GM12872 (cell line): ENCODE data around the gene INTS14.

Experiments
- CTCF ChIP-seq: IDR thresholded peaks from 3 replicates; pipeline ENCODE4 v1.5.1; 2011; ENCODE audit warnings: low read depth, mild to moderate bottlenecking, low read length, moderate library complexity; ENCODE audit not compliant: insufficient read depth

INTS14 gene

GRCh38 chr15:65619626-65620290 lies 8.8 kb upstream of the INTS14 start:
- no peak for TF ChIP-seq CTCF

DNA sequence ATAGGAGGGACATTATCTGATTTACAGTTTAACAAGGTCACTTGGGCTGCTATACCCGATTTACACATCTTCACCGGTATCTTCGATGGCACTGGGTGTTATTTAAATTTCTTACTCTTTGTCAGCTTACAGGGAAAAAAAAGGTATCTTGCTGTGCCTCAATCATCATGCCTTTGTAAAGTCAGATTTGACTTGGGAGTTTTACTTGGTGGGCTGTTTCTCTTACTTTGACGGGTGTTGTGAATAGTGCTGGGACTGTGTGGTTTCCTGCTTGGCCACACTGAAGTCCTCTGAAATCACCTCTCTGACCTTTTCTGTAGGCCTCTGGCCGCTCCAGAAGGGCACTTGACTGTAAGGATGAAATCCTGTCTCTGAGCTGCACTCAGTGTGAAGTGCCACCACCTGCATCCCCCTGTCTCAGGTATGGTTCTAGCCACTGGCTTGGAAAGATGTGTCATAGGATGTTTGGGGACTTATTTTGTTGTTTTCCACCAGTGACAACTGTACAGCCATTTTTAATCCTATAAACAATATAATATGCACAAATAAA lies 7.7 kb upstream of the INTS14 start:
- no peak for TF ChIP-seq CTCF

DNA sequence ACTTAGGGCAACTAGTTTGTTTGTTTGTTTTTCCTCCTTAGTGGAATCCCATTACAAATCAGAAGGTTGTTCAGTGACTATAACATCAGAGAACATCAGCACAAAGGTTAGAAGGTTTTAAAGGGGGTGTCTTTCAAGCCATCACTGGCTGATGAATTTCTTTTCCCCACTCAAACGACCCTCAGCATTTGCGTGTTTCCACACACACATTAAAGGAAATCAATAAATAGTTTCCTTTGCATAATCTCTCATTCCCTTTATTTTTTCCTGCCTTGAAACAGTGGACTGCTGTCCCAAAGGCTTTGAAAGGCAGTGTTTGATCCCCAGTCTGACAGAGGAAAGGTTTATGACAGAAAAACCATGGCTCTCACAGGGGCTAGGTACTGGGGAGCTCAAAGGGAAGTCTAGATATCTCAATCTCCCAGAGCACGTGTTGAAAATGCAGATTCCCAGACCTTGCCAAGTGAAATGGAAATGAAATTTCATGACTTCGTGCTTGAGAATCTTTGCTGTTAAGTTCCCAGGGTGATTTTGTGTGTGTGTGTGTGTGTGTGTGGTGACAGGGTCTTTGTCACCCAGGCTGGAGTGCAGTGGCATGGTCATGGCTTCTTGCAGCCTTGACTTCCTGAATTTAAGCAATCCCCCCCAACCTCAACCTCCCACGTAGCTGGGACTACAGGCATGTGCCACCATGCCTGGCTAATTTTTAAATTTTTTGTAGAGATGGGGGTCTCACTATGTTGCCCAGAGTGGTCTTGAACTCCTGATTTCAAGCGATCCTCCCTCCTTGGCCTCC lies 2.2 kb upstream of the INTS14 start:
- TF ChIP-seq CTCF: no peak

- no peak for TF ChIP-seq CTCF
Measured at GRCh38 chr15:65612616-65612946, 1.6 kb upstream of the INTS14 start.

- no peak for TF ChIP-seq CTCF
Measured at GRCh38 chr15:65611888-65612615, 1.1 kb upstream of the INTS14 start.

- TF ChIP-seq CTCF: no peak
Measured at GRCh38 chr15:65603559-65603958, 7.4 kb downstream of the INTS14 start.

DNA sequence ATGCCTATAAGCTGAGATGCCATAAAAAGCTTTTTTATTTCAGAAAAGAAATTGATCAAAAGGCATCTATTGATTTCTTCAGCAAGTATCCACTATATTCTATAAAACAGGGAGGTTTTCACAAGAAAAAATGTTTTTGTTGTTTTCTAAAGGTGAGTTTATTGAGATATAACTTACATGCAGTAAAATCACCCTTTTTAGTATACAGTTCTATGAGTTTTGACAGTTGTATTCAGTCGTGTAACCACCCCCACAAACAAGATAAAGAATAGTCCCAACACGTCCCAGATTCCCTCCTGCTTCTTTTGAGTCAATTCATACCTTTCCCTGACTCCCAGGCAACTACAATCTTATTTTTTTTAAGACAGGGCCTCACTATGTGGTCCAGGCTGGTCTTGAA lies 7.8 kb downstream of the INTS14 start:
- TF ChIP-seq CTCF: no peak
